ENCODE measurements around the gene NKX3-2.
A peak's percentile ranks its signal among the peaks of the same experiment; 100 is the strongest.

Gene NKX3-2

GRCh38 chr4:13495753-13496152 is 48.6 kb downstream of the NKX3-2 start:
- Histone ChIP-seq H3K27ac (ENCODE audit: extremely low read depth, low read depth, low read length) (no peak overlapping the region), H3K4me3 (ENCODE audit: low read depth, low read length) (no peak overlapping the region), H3K36me3 (ENCODE audit: control insufficient read depth in 2 of 2, insufficient read depth in 1 of 2, low read length in 2 of 2) (no peaks in the 10 kb centered on the region), H3K9me3 (ENCODE audit: control insufficient read depth, insufficient read depth, low read depth, low read length) (no peaks in the 10 kb centered on the region), H3K4me1 (ENCODE audit: control insufficient read depth, insufficient read depth, low read length) (no peaks in the 10 kb centered on the region)
- ChIA-PET CTCF (interaction anchor here (0.6 kb wide), 1 partner anchor 388 kb away, joined by 3 read pairs; no protein-coding TSS in a partner anchor), POLR2A (no interaction called here)
- TF ChIP-seq ZNF155 (tag by site-specific recombination; IDR thresholded peaks at IDR 0.05), result no peak
- no peak for TF ChIP-seq ZNF133 (tag by site-specific recombination; IDR thresholded peaks at IDR 0.05)
- no peak for TF ChIP-seq ZNF354C (tag by site-specific recombination; IDR thresholded peaks at IDR 0.05; ENCODE audit: borderline replicate concordance, low read depth)
- TF ChIP-seq ZNF558 (tag by site-specific recombination; IDR thresholded peaks at IDR 0.05), result no peak
- TF ChIP-seq ZNF211 (tag by site-specific recombination; IDR thresholded peaks at IDR 0.05; ENCODE audit: low read depth), result no peak
- 0 out of 2 replicates have a peak, but pooled peaks have one; percentile 53 for TF ChIP-seq ZNF580 (tag by site-specific recombination; IDR thresholded peaks at IDR 0.05)
- TF ChIP-seq SALL2 (tag by site-specific recombination; IDR thresholded peaks at IDR 0.05; ENCODE audit: borderline replicate concordance), result no peak
- no peak for TF ChIP-seq FEZF1 (tag by site-specific recombination; IDR thresholded peaks at IDR 0.05)
- no peak for TF ChIP-seq ZNF157 (tag by site-specific recombination; IDR thresholded peaks at IDR 0.05)
- TF ChIP-seq RBAK (tag by site-specific recombination; IDR thresholded peaks at IDR 0.05), result no peak
- TF ChIP-seq ZBTB7A (tag by site-specific recombination; IDR thresholded peaks at IDR 0.05; ENCODE audit: low read depth), result no peak
- TF ChIP-seq ZSCAN23 (tag by site-specific recombination; IDR thresholded peaks at IDR 0.05), result no peak
- TF ChIP-seq GLI4 (tag by site-specific recombination; IDR thresholded peaks at IDR 0.05), result no peak
- TF ChIP-seq ZNF585B (tag by site-specific recombination; IDR thresholded peaks at IDR 0.05), result no peak
- TF ChIP-seq ZNF26 (tag by site-specific recombination; IDR thresholded peaks at IDR 0.05), result no peak
- TF ChIP-seq ZNF146 (tag by site-specific recombination; IDR thresholded peaks at IDR 0.05), result peak; percentile 91
- TF ChIP-seq KLF10 (tag by site-specific recombination; IDR thresholded peaks at IDR 0.05), result no peak

GRCh38 chr4:13493793-13494192 is 50.5 kb downstream of the NKX3-2 start:
- Histone ChIP-seq H3K27ac (ENCODE audit: extremely low read depth, low read depth, low read length) (no peak overlapping the region), H3K4me3 (ENCODE audit: low read depth, low read length) (no peak overlapping the region), H3K36me3 (ENCODE audit: control insufficient read depth in 2 of 2, insufficient read depth in 1 of 2, low read length in 2 of 2) (no peaks in the 10 kb centered on the region), H3K9me3 (ENCODE audit: control insufficient read depth, insufficient read depth, low read depth, low read length) (no peaks in the 10 kb centered on the region), H3K4me1 (ENCODE audit: control insufficient read depth, insufficient read depth, low read length) (no peaks in the 10 kb centered on the region)
- POLR2A ChIA-PET, result no interaction called here
- TF ChIP-seq ZFP69B (tag by site-specific recombination; IDR thresholded peaks at IDR 0.05) (no peak), ZNF426 (tag by site-specific recombination; IDR thresholded peaks at IDR 0.05) (no peak), ZNF433 (tag by site-specific recombination; IDR thresholded peaks at IDR 0.05; ENCODE audit: low read depth) (no peak), FEZF1 (tag by site-specific recombination; IDR thresholded peaks at IDR 0.05) (no peak), ZBTB44 (tag by site-specific recombination; IDR thresholded peaks at IDR 0.05) (no peak), ZNF174 (tag by site-specific recombination; IDR thresholded peaks at IDR 0.05) (no peak), ZNF600 (tag by site-specific recombination; IDR thresholded peaks at IDR 0.05) (no peak), ZNF521 (tag by site-specific recombination; IDR thresholded peaks at IDR 0.05) (no peak), ELK4 (IDR thresholded peaks at IDR 0.05; ENCODE audit: borderline replicate concordance, low read depth, low read length) (no peak), ZNF266 (tag by site-specific recombination; IDR thresholded peaks at IDR 0.05; ENCODE audit: low read depth) (no peak), ZNF157 (tag by site-specific recombination; IDR thresholded peaks at IDR 0.05) (no peak), KLF17 (tag by site-specific recombination; IDR thresholded peaks at IDR 0.05) (no peak), ZNF132 (tag by site-specific recombination; IDR thresholded peaks at IDR 0.05; ENCODE audit: borderline replicate concordance) (no peak), ZSCAN30 (tag by site-specific recombination; IDR thresholded peaks at IDR 0.05) (no peak), ZBTB48 (tag by site-specific recombination; IDR thresholded peaks at IDR 0.05) (no peak), GLIS2 (tag by site-specific recombination; IDR thresholded peaks at IDR 0.05) (no peak)
- CTCF ChIA-PET, result no interaction called here
